Uterus (tissue), 4 donors: ENCODE measurements around the gene CLASP2. TPM values are rescaled to one million over a fixed set of nuclear protein-coding genes. Genes with fewer than 3 reads are reported as not detected.

Source experiments
- DNase-seq, 2 donors: peaks; one replicate each; pipeline ENCODE4 v3.0.0-alpha.2; 2019 to 2020
- H3K27ac ChIP-seq, 2 donors: fragments of 200-600 bp; sonication (generic); 1 replicate in 1 of 2; 2 replicates in 1 of 2; pipeline ENCODE4 v1.5.1; 2016 to 2018
- H3K27me3 ChIP-seq, 2 donors: fragments of 200-600 bp; sonication (generic); one replicate each; pipeline ENCODE4 v1.5.1; 2018 to 2019; ENCODE audit warnings: control low read depth in 1 of 2
- H3K36me3 ChIP-seq, 2 donors: fragments of 200-600 bp; sonication (generic); one replicate each; pipeline ENCODE4 v1.5.1; 2019; ENCODE audit warnings: control low read depth in 1 of 2
- H3K4me1 ChIP-seq, 2 donors: fragments of 200-600 bp; sonication (generic); one replicate each; pipeline ENCODE4 v1.5.1; 2018 to 2019; ENCODE audit warnings: control low read depth in 1 of 2
- H3K4me3 ChIP-seq, 2 donors: fragments of 200-600 bp; sonication (generic); 1 replicate in 1 of 2; 2 replicates in 1 of 2; pipeline ENCODE4 v1.5.1; 2018 to 2019; ENCODE audit warnings: mild to moderate bottlenecking in 1 of 2
- H3K9me3 ChIP-seq, 2 donors: fragments of 200-600 bp; sonication (generic); one replicate each; pipeline ENCODE4 v1.5.1; 2019; ENCODE audit warnings: control low read depth in 1 of 2
- POLR2A ChIP-seq, 2 donors: fragments of 450-650 bp; IDR thresholded peaks; one replicate each; pipeline ENCODE4 v1.6.1; 2016; ENCODE audit warnings: antibody characterized with exemption in 2 of 2, mild to moderate bottlenecking in 1 of 2, moderate library complexity in 1 of 2
- intact Hi-C: fragments of 100-400 bp; cut with DNase I; formaldehyde crosslinking; loops from one replicate; pipeline ENCODE4 v1.15.1; 2023; ENCODE audit warnings: low total_unique reads
- total RNA-seq, 4 donors: library from RNA; depleted of rRNA in 3 of 4; stranded (reverse); fragments of >200 nt in 3 of 4; gene quantifications; one replicate each; pipeline versions ENCODE4 v1.1.0 to v1.2.4, GENCODE V29; 2014 to 2023
- TF ChIP-seq, protein P1 (sequence below), 4 experiments: fragments of 200-600 bp in 2 of 4; fragments of 450-650 bp in 2 of 4; sonication (generic) in 2 of 4; IDR thresholded peaks; one replicate each; pipeline ENCODE4 v1.5.1; 2016 to 2019; ENCODE audit warnings: antibody characterized with exemption in 4 of 4, mild to moderate bottlenecking in 2 of 4, moderate library complexity in 1 of 4
- donor health status: DM: yes; HTN: yes; CAD: no.

Gene CLASP2
- total RNA-seq, 4 donors from 2014 or later, result 34.1 to 159 (median 76.2) TPM

DNA sequence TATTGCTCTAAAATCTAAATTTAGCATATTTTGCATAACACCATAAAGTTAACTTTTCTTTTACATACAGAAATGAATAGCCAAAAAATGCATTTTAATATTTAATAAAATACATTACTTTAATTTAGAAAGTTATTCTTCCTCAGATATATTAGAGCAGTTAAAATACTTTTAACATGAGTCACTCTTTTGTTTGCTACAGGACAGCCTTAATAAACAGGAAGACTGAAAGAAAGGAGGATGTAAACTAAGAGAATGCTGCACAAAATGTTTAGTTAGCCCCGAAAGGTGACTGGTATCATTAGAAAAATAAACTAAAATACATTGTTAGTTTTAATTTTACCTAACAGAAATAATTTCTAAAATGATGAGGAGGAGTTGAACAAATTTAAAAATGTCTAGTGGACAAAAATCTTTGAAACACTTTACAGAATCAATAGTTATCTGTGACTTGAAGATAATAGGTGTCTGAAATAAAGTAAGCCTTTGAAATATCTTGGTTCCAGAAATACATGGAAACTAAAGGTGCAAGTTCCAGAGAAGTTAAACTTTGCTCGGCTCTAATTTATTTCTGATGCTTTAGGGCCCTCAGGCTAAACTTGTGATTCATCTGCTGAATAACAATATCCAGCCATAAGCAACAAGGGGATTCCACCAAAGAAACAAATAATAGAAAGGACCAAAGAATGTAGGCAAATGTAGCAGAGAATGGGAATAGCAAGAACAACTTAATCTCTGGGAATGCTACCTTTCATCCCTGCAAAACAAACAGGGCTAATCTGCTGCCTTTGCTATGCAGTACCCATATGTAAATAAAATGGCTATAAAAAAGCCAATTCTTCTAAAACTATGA lies 139.5 kb downstream of the CLASP2 start:
- no peak overlapping the region for H3K4me3 ChIP-seq
- no peak overlapping the region for H3K27ac ChIP-seq
- no peaks in the 10 kb centered on the region for H3K27me3 ChIP-seq
- TF ChIP-seq, protein P1, sequence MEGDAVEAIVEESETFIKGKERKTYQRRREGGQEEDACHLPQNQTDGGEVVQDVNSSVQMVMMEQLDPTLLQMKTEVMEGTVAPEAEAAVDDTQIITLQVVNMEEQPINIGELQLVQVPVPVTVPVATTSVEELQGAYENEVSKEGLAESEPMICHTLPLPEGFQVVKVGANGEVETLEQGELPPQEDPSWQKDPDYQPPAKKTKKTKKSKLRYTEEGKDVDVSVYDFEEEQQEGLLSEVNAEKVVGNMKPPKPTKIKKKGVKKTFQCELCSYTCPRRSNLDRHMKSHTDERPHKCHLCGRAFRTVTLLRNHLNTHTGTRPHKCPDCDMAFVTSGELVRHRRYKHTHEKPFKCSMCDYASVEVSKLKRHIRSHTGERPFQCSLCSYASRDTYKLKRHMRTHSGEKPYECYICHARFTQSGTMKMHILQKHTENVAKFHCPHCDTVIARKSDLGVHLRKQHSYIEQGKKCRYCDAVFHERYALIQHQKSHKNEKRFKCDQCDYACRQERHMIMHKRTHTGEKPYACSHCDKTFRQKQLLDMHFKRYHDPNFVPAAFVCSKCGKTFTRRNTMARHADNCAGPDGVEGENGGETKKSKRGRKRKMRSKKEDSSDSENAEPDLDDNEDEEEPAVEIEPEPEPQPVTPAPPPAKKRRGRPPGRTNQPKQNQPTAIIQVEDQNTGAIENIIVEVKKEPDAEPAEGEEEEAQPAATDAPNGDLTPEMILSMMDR (IDR thresholded peaks at IDR 0.05), result no peak
- no peak for TF ChIP-seq POLR2A (IDR thresholded peaks at IDR 0.05)
- H3K4me1 ChIP-seq, result no peaks in the 10 kb centered on the region
- H3K36me3 ChIP-seq, result no peaks in the 10 kb centered on the region
- intact Hi-C loops, result no loop called here
- no peaks in the 10 kb centered on the region for H3K9me3 ChIP-seq
- DNase-seq, result no peak

- Histone ChIP-seq H3K4me1 (no peaks in the 10 kb centered on the region), H3K27ac (no peak overlapping the region), H3K27me3 (no peaks in the 10 kb centered on the region), H3K36me3 (no peaks in the 10 kb centered on the region), H3K9me3 (no peaks in the 10 kb centered on the region), H3K4me3 (no peak overlapping the region)
- DNase-seq, result no peak
- no peak for TF ChIP-seq POLR2A (IDR thresholded peaks at IDR 0.05)
- TF ChIP-seq, protein P1 (IDR thresholded peaks at IDR 0.05), result no peak
- intact Hi-C loops, result no loop called here
These were observed 140.5 kb downstream of the CLASP2 start for GRCh38 chr3:33577588-33577987.

DNA sequence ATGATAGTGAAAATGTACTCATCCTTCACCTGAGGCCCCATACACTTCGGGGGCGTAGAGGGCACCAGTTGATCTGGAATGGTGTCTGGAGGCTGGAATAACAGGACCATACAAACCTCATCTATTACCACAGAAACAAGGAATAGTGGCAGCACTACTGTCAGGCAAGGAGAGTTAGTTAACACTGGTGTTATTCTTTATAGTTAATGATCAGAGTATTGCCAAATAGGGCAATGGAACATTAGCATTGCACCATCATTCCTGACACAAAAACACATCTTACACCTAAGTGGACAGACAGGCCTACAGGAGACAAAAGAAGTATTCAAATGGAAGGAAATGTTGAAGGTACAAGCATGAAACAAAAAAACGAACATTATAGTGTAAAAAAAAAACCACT lies 140.9 kb downstream of the CLASP2 start:
- Histone ChIP-seq H3K4me1 (no peaks in the 10 kb centered on the region), H3K27ac (no peak overlapping the region), H3K9me3 (no peaks in the 10 kb centered on the region), H3K36me3 (no peaks in the 10 kb centered on the region), H3K4me3 (no peak overlapping the region), H3K27me3 (no peaks in the 10 kb centered on the region)
- DNase-seq, result no peak
- no peak for TF ChIP-seq POLR2A (IDR thresholded peaks at IDR 0.05)
- TF ChIP-seq, protein P1 (IDR thresholded peaks at IDR 0.05), result no peak
- intact Hi-C loops, result no loop called here

- no peak overlapping the region for H3K27ac ChIP-seq
- intact Hi-C loops, result no loop called here
- no peaks in the 10 kb centered on the region for H3K4me1 ChIP-seq
- no peaks in the 10 kb centered on the region for H3K9me3 ChIP-seq
- H3K36me3 ChIP-seq, result no peaks in the 10 kb centered on the region
- TF ChIP-seq, protein P1 (IDR thresholded peaks at IDR 0.05), result no peak
- DNase-seq, result no peak
- no peaks in the 10 kb centered on the region for H3K27me3 ChIP-seq
- H3K4me3 ChIP-seq, result no peak overlapping the region
These were observed 142.7 kb downstream of the CLASP2 start for GRCh38 chr3:33575311-33575710.

- intact Hi-C loops, result no loop called here
- no peak for DNase-seq
- Histone ChIP-seq H3K27ac (no peak overlapping the region), H3K4me3 (no peak overlapping the region), H3K36me3 (peaks cover 0 to 3% of the 10 kb centered on the region in 2 donors), H3K27me3 (no peaks in the 10 kb centered on the region), H3K9me3 (no peaks in the 10 kb centered on the region), H3K4me1 (no peaks in the 10 kb centered on the region)
- TF ChIP-seq, protein P1 (IDR thresholded peaks at IDR 0.05), result no peak
- TF ChIP-seq POLR2A (IDR thresholded peaks at IDR 0.05), result no peak
These were observed 160.2 kb downstream of the CLASP2 start for GRCh38 chr3:33557829-33558228.
